Calu3 (cell line): Measurements from ENCODE around the gene MAP3K20. TPM values are rescaled to one million over a fixed set of nuclear protein-coding genes. Genes with fewer than 3 reads are reported as not detected.

Source experiments
- BruUV-seq: library from RNA; stranded (reverse); fragments of 400-500 nt; replicated peaks from 2 replicates; lab custom pipeline; 2021; lab: Mats Ljungman, UMichigan
- CTCF ChIA-PET: fragments of 300-600 bp; sonication (Branson Sonifier 250); formaldehyde crosslinking; loops from one replicate; lab custom pipeline; 2022; ENCODE audit warnings: antibody characterized with exemption; lab: Charles Lee
- DNase-seq: peaks from one replicate; pipeline ENCODE4 v3.0.0; 2022
- H3K27ac Mint-ChIP-seq: one replicate; pipeline ENCODE4 v1.8.0; 2022; ENCODE audit warnings: mixed read lengths; ENCODE audit not compliant: unreplicated experiment
- H3K27me3 Mint-ChIP-seq: one replicate; pipeline ENCODE4 v1.8.0; 2022; ENCODE audit warnings: mixed read lengths; ENCODE audit not compliant: unreplicated experiment
- H3K36me3 Mint-ChIP-seq: one replicate; pipeline ENCODE4 v1.8.0; 2022; ENCODE audit warnings: mild to moderate bottlenecking, moderate library complexity, mixed read lengths; ENCODE audit not compliant: insufficient read depth, unreplicated experiment
- H3K4me1 Mint-ChIP-seq: one replicate; pipeline ENCODE4 v1.8.0; 2022; ENCODE audit warnings: mild to moderate bottlenecking, low read depth, mixed read lengths; ENCODE audit not compliant: unreplicated experiment
- H3K4me3 Mint-ChIP-seq: one replicate; pipeline ENCODE4 v1.8.0; 2022; ENCODE audit warnings: mild to moderate bottlenecking, low read depth, moderate library complexity, mixed read lengths; ENCODE audit not compliant: unreplicated experiment
- H3K9me3 Mint-ChIP-seq: one replicate; pipeline ENCODE4 v1.8.0; 2022; ENCODE audit warnings: low read depth, mixed read lengths; ENCODE audit not compliant: unreplicated experiment
- CTCF ChIP-seq: fragments of 200-600 bp; IDR thresholded peaks from one replicate; pipeline ENCODE4 v1.8.0; 2022; ENCODE audit warnings: antibody characterized with exemption; ENCODE audit not compliant: unreplicated experiment
- intact Hi-C: fragments of 100-400 bp; cut with micrococcal nuclease; formaldehyde crosslinking; loops from one replicate; pipeline ENCODE4 v1.10.0; 2022; ENCODE audit not compliant: unreplicated experiment
- total RNA-seq: library from RNA; stranded (reverse); gene quantifications from 2 replicates; pipeline ENCODE4 v1.2.3, GENCODE V29; 2022

Gene MAP3K20
- total RNA-seq, 1 experiment from 2014 or later: 37.0 TPM

GRCh38 chr2:173043476-173043875 is 32.2 kb upstream of the MAP3K20 start:
- CTCF ChIA-PET: no interaction called here
- no peak overlapping the region for H3K27ac Mint-ChIP-seq

GRCh38 chr2:173043897-173044519 is 31.6 kb upstream of the MAP3K20 start:
- CTCF ChIA-PET: no interaction called here
- no peak for DNase-seq
- H3K27me3 Mint-ChIP-seq: no peaks in the 10 kb centered on the region
- H3K4me3 Mint-ChIP-seq: no peak overlapping the region
- no peaks in the 10 kb centered on the region for H3K9me3 Mint-ChIP-seq
- no peak overlapping the region for H3K27ac Mint-ChIP-seq
- TF ChIP-seq CTCF: no peak
- H3K36me3 Mint-ChIP-seq: peaks cover 5% of the 10 kb centered on the region
- peaks cover 41% of the 10 kb centered on the region for H3K4me1 Mint-ChIP-seq
- intact Hi-C loops: no loop called here
- BruUV-seq: no TSS peak

More at GRCh38 chr2:173043476-173043875, 32.2 kb upstream of the MAP3K20 start:
- H3K4me3 Mint-ChIP-seq: no peak overlapping the region
- no peak for DNase-seq
- no peaks in the 10 kb centered on the region for H3K27me3 Mint-ChIP-seq
- H3K9me3 Mint-ChIP-seq: no peaks in the 10 kb centered on the region
- TF ChIP-seq CTCF: no peak
- intact Hi-C loops: no loop called here
- H3K36me3 Mint-ChIP-seq: no peaks in the 10 kb centered on the region
- BruUV-seq: no TSS peak
- peaks cover 37% of the 10 kb centered on the region for H3K4me1 Mint-ChIP-seq

- no TSS peak for BruUV-seq
- TF ChIP-seq CTCF: no peak
- no peak for DNase-seq
- no peak overlapping the region for H3K4me3 Mint-ChIP-seq
- H3K9me3 Mint-ChIP-seq: no peaks in the 10 kb centered on the region
- CTCF ChIA-PET: no interaction called here
- H3K4me1 Mint-ChIP-seq: peaks cover 48% of the 10 kb centered on the region
- H3K27me3 Mint-ChIP-seq: no peaks in the 10 kb centered on the region
- H3K27ac Mint-ChIP-seq: no peak overlapping the region
- intact Hi-C loops: no loop called here
- H3K36me3 Mint-ChIP-seq: peaks cover 12% of the 10 kb centered on the region
These were observed 31.0 kb upstream of the MAP3K20 start for GRCh38 chr2:173044686-173045085.

DNA sequence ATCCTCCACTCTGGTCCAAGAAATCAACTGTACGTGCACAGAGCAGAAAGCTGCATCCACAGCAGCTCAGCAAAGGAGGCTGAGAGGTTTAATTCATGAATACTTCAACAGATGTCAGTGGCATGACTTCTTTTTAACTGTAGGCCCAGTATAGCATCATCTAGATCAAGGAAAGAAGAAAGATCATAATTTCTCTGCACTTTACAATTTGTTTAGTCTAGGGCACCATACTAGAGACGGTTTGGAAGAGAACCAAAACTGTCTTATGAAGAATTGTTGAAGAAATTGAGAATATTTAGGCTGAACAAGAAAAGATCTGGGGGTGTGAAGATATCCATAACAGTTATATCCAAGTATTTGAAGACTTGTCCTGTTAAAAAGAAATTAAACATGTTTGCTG is 30.5 kb upstream of the MAP3K20 start:
- CTCF ChIA-PET: no interaction called here
- no peaks in the 10 kb centered on the region for H3K9me3 Mint-ChIP-seq
- no peak for DNase-seq
- H3K27me3 Mint-ChIP-seq: no peaks in the 10 kb centered on the region
- peaks cover 52% of the 10 kb centered on the region for H3K4me1 Mint-ChIP-seq
- BruUV-seq: no TSS peak
- peaks cover 12% of the 10 kb centered on the region for H3K36me3 Mint-ChIP-seq
- H3K4me3 Mint-ChIP-seq: no peak overlapping the region
- H3K27ac Mint-ChIP-seq: no peak overlapping the region
- intact Hi-C loops: no loop called here
- TF ChIP-seq CTCF: no peak
